GM18519 (cell line): ENCODE results near the gene NCKAP5L.
A peak's percentile ranks its signal among the peaks of the same experiment; 100 is the strongest.
"Not testable (repeated sequence)": the region's sequence is repeated elsewhere in the genome, so short reads cannot be mapped to it uniquely, and the experiment has no call there.

Source experiments
- ATAC-seq: cut with Tn5 transposase; IDR thresholded peaks from one replicate; pipeline ENCODE4 v1.9.1; 2021; ENCODE audit warnings: mild to moderate bottlenecking, moderate library complexity; ENCODE audit not compliant: unreplicated experiment, low FRiP score

NCKAP5L gene

GRCh38 chr12:49783917-49784676, 44.1 kb downstream of the NCKAP5L start:
- ATAC-seq = no peak

- ATAC-seq = not testable (repeated sequence)
These were observed 47.3 kb downstream of the NCKAP5L start for GRCh38 chr12:49780914-49781313.

- no peak for ATAC-seq
These were observed 48.6 kb downstream of the NCKAP5L start for GRCh38 chr12:49779581-49779980.

- no peak for ATAC-seq
These were observed 50.1 kb downstream of the NCKAP5L start for GRCh38 chr12:49777800-49778748.

- no peak for ATAC-seq
These were observed 50.9 kb downstream of the NCKAP5L start for GRCh38 chr12:49777341-49777740.

GRCh38 chr12:49776858-49777257, 51.4 kb downstream of the NCKAP5L start:
- ATAC-seq = no peak

- no peak for ATAC-seq
These were observed 51.8 kb downstream of the NCKAP5L start for GRCh38 chr12:49776413-49776812.

- not testable (repeated sequence) for ATAC-seq
These were observed 55.1 kb downstream of the NCKAP5L start for GRCh38 chr12:49773102-49773501.

- ATAC-seq = no peak
These were observed 60.9 kb downstream of the NCKAP5L start for GRCh38 chr12:49767333-49767732.

- ATAC-seq = no peak
These were observed 62.1 kb downstream of the NCKAP5L start for GRCh38 chr12:49766115-49766455.

- no peak for ATAC-seq
These were observed 64.1 kb downstream of the NCKAP5L start for GRCh38 chr12:49764126-49764525.

- ATAC-seq = no peak
These were observed 65.1 kb downstream of the NCKAP5L start for GRCh38 chr12:49763006-49763591.

GRCh38 chr12:49762468-49762847, 65.8 kb downstream of the NCKAP5L start:
- no peak for ATAC-seq

- no peak for ATAC-seq
These were observed 66.3 kb downstream of the NCKAP5L start for GRCh38 chr12:49761677-49762467.

- no peak for ATAC-seq
These were observed 77.2 kb downstream of the NCKAP5L start for GRCh38 chr12:49750996-49751393.

- ATAC-seq = peak; percentile 42
These were observed 77.9 kb downstream of the NCKAP5L start for GRCh38 chr12:49750027-49750995.

- ATAC-seq = no peak
These were observed 79.4 kb downstream of the NCKAP5L start for GRCh38 chr12:49748800-49749199.

GRCh38 chr12:49748306-49748705, 79.9 kb downstream of the NCKAP5L start:
- ATAC-seq = no peak

- ATAC-seq = no peak
These were observed 83.8 kb downstream of the NCKAP5L start for GRCh38 chr12:49744363-49744885.
